HepG2 (cell line): Measurements from ENCODE around the gene SLC16A6. TPM values are rescaled to one million over a fixed set of nuclear protein-coding genes. Genes with fewer than 3 reads are reported as not detected.

Source experiments
- ATAC-seq: fragments of 200-7000 bp; cut with Tn5 transposase; 3 replicates; pipeline ENCODE4 v1.9.1; 2020; ENCODE audit warnings: mild to moderate bottlenecking, moderate library complexity
- BruUV-seq: library from RNA; stranded (reverse); fragments of 400-500 nt; replicated peaks from 2 replicates; lab custom pipeline; 2021; lab: Mats Ljungman, UMichigan
- CTCF ChIA-PET: fragments of 300-600 bp; formaldehyde crosslinking; extraction: SDS; loops from one replicate; lab custom pipeline; 2021; ENCODE audit warnings: low total read pairs, inconsistent platforms, low intra/inter-chr PET ratio; lab: Yijun Ruan, JAX
- POLR2A ChIA-PET: fragments of 350-600 bp; sonication (Branson Sonifier 250); formaldehyde crosslinking; loops from one replicate; lab custom pipeline; 2020; ENCODE audit warnings: antibody characterized with exemption, inconsistent platforms; lab: Yijun Ruan, JAX
- DNase-seq: peaks from one replicate; pipeline ENCODE4 v3.0.0-alpha.2; 2015; ENCODE audit warnings: low spot score
- FAIRE-seq: peaks from 3 replicates; lab custom pipeline; 2011; peaks lifted over from hg19 to GRCh38; lab: Jason Lieb, UNC
- H2AFZ ChIP-seq: one replicate; pipeline ENCODE4 v1.6.1; 2011; ENCODE audit warnings: low read length, inconsistent platforms
- H3K27ac ChIP-seq: fragments of 300-600 bp; 3 replicates; pipeline ENCODE4 v1.8.0; 2011; ENCODE audit warnings: mixed run types, mild to moderate bottlenecking, mixed read lengths, low read length, inconsistent platforms; ENCODE audit not compliant: insufficient read depth; ENCODE audit errors: extremely low read length
- H3K27me3 ChIP-seq, 2 experiments: fragments of 200-600 bp in 1 of 2; 2 replicates in 1 of 2; 3 replicates in 1 of 2; pipeline versions ENCODE4 v1.6.0 to v1.8.0; 2011; ENCODE audit warnings: low read length in 2 of 2, mild to moderate bottlenecking in 2 of 2, moderate library complexity in 2 of 2, inconsistent platforms in 1 of 2; ENCODE audit not compliant: insufficient read depth in 2 of 2, control insufficient read depth in 1 of 2
- H3K36me3 ChIP-seq, 2 experiments: fragments of 200-600 bp in 1 of 2; replicated peaks in 1 of 2; 2 replicates in 1 of 2; 3 replicates in 1 of 2; pipeline versions ENCODE4 v1.5.1 to v1.8.0; 2011; ENCODE audit warnings: low read length in 2 of 2, inconsistent platforms in 1 of 2; ENCODE audit not compliant: insufficient read depth in 2 of 2, control insufficient read depth in 1 of 2
- H3K4me1 ChIP-seq: 2 replicates; pipeline ENCODE4 v1.5.1; 2012; ENCODE audit warnings: low read length, inconsistent platforms; ENCODE audit not compliant: insufficient read depth
- H3K4me2 ChIP-seq: 2 replicates; pipeline ENCODE4 v1.6.0; 2011; ENCODE audit warnings: low read depth, low read length, inconsistent platforms
- H3K4me3 ChIP-seq, 3 experiments: fragments of 200-600 bp in 1 of 3; sonication (generic), shearing (Covaris generic) in 1 of 3; replicated peaks in 1 of 3; 2 replicates each; pipeline ENCODE4 v1.5.1; 2011 to 2016; ENCODE audit warnings: low read length in 3 of 3, inconsistent platforms in 2 of 3, low read depth in 2 of 3, mild to moderate bottlenecking in 2 of 3, control low read depth in 1 of 3, mixed read lengths in 1 of 3; ENCODE audit not compliant: insufficient read depth in 1 of 3
- H3K79me2 ChIP-seq: one replicate; pipeline ENCODE4 v1.6.1; 2011; ENCODE audit warnings: low read length, inconsistent platforms; ENCODE audit not compliant: insufficient read depth
- H3K9ac ChIP-seq: 2 replicates; pipeline ENCODE4 v1.6.0; 2011; ENCODE audit warnings: mild to moderate bottlenecking, low read depth, low read length, inconsistent platforms; ENCODE audit not compliant: insufficient read depth
- H3K9me3 ChIP-seq: 2 replicates; pipeline ENCODE4 v1.5.1; 2012; ENCODE audit warnings: mild to moderate bottlenecking, low read length
- H4K20me1 ChIP-seq: 2 replicates; pipeline ENCODE4 v1.6.0; 2011; ENCODE audit warnings: inconsistent platforms, mild to moderate bottlenecking, low read length, moderate library complexity; ENCODE audit not compliant: insufficient read depth
- FOXA1 ChIP-seq, 2 experiments: fragments of 450-650 bp in 1 of 2; sonication (generic) in 1 of 2; formaldehyde crosslinking in 1 of 2; IDR thresholded peaks; 2 replicates each; pipeline versions ENCODE4 v1.4.0 to v1.6.1; 2016 to 2020; ENCODE audit warnings: missing genetic modification reagents in 1 of 2
- SIX1 ChIP-seq: sonication (generic); formaldehyde crosslinking; IDR thresholded peaks from 2 replicates; pipeline ENCODE4 v1.4.0; 2020; ENCODE audit warnings: missing genetic modification reagents, borderline replicate concordance
- SNRNP70 ChIP-seq: fragments of 200-400 bp; formaldehyde crosslinking; IDR thresholded peaks from 2 replicates; pipeline ENCODE4 v1.6.1; 2017; ENCODE audit warnings: mild to moderate bottlenecking, low read depth, low read length, moderate library complexity
- ZC3H4 ChIP-seq: sonication (generic); formaldehyde crosslinking; IDR thresholded peaks from 2 replicates; pipeline ENCODE4 v1.4.0; 2020; ENCODE audit warnings: missing genetic modification reagents, borderline replicate concordance
- ZEB1 ChIP-seq: IDR thresholded peaks from 2 replicates; pipeline ENCODE4 v1.6.1; 2012; ENCODE audit warnings: mild to moderate bottlenecking, low read depth, inconsistent platforms; ENCODE audit not compliant: insufficient replicate concordance
- ZKSCAN5 ChIP-seq: sonication (generic); formaldehyde crosslinking; IDR thresholded peaks from 2 replicates; pipeline ENCODE4 v1.5.1; 2020; ENCODE audit warnings: mild to moderate bottlenecking, missing genetic modification reagents
- ZNF343 ChIP-seq: sonication (generic); formaldehyde crosslinking; IDR thresholded peaks from 2 replicates; pipeline ENCODE4 v1.4.0; 2020; ENCODE audit warnings: mild to moderate bottlenecking, missing genetic modification reagents
- ZNF556 ChIP-seq: sonication (generic); formaldehyde crosslinking; IDR thresholded peaks from 2 replicates; pipeline ENCODE4 v1.4.0; 2020; ENCODE audit warnings: mild to moderate bottlenecking, missing genetic modification reagents, borderline replicate concordance
- WGBS: methylation state at CpG from one replicate; pipeline ENCODE4 v1.1.6; 2017; ENCODE audit warnings: low lambda C conversion rate; 5-methylcytosine and 5-hydroxymethylcytosine counted together
- in situ Hi-C: cut with HindIII; loops from 2 replicates; pipeline ENCODE4 v1.10.0; 2017; ENCODE audit warnings: low pct_unique_long_range_greater_than_20kb; ENCODE audit not compliant: extremely low pct_ligation_motif_present
- intact Hi-C: fragments of 100-400 bp; cut with micrococcal nuclease; formaldehyde crosslinking; loops from one replicate; pipeline ENCODE4 v1.10.0; 2022; ENCODE audit not compliant: unreplicated experiment
- polyA plus RNA-seq, 8 experiments: library from polyadenylated mRNA; depleted of rRNA in 3 of 8; stranded (reverse) in 7 of 8; unstranded in 1 of 8; fragments of >200 nt; fragmentation: Illumina TruSeq in 4 of 8; extraction: Trizol in 4 of 8; gene quantifications; 2 replicates each; pipeline versions ENCODE4 v1.2.1 to v1.2.3, GENCODE V29; 2011 to 2016; ENCODE audit warnings: low read depth in 4 of 8, missing spikeins in 1 of 8, mixed read lengths in 1 of 8; ENCODE audit not compliant: insufficient read depth in 1 of 8
- total RNA-seq, 5 experiments: library from RNA; depleted of rRNA; stranded (reverse); fragments of >200 nt; fragmentation: Illumina TruSeq; extraction: Trizol; gene quantifications; 2 replicates each; pipeline ENCODE4 v1.2.3, GENCODE V29; 2016; ENCODE audit warnings: low read depth in 1 of 5
- TF ChIP-seq, protein P1 (sequence below): sonication (generic); formaldehyde crosslinking; conservative IDR thresholded peaks from 2 replicates; pipeline ENCODE4 v1.8.0; 2022; ENCODE audit warnings: low read depth, missing genetic modification reagents
- TF ChIP-seq, protein P2 (sequence below): sonication (generic); formaldehyde crosslinking; IDR thresholded peaks from 2 replicates; pipeline ENCODE4 v1.4.0; 2020; ENCODE audit warnings: missing genetic modification reagents, low read depth, mild to moderate bottlenecking, borderline replicate concordance
- TF ChIP-seq, protein P3 (sequence below): sonication (generic); formaldehyde crosslinking; IDR thresholded peaks from 2 replicates; pipeline ENCODE4 v1.4.0; 2020; ENCODE audit warnings: mild to moderate bottlenecking, missing genetic modification reagents

SLC16A6 gene
- total and polyA plus RNA-seq, 2 of the 13 experiments (the other 11 are each of a cell fraction or from before 2014, with no cell fraction given) = 1.1 to 44.7 TPM

DNA sequence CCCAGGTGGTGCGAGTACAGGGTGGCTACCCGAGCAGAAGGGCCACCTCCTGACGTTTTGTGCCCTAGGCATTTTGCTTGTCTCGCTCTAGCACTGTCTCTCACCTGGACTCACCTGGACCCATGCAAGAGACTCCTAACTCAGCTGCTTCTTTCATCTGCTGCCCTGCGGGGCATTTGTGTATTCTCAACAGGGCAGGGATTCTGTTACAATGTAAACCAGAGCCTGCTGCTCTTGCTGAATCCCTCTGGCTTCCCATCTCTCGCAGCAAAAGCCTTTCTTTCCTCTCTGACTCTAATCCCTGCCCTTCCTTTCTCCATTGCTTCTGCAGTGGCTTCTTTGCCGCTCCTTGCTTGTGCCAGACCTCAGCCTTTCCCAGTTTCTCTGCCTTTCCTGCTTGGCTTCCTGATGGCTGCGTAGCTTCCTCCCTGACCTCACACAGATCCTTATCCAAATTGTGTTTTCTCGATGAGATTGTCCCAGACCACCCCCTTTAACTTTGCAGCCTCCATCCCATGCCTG lies 10.6 kb upstream of the SLC16A6 start:
- intact Hi-C loops = no loop called here
- DNase-seq (no peak), FAIRE-seq (no peak), ATAC-seq (peak; percentile 77)
- Histone ChIP-seq H3K4me2 (no peak overlapping the region), H2AFZ (no peak overlapping the region), H3K9me3 (no peaks in the 10 kb centered on the region), H3K79me2 (no peaks in the 10 kb centered on the region), H4K20me1 (no peaks in the 10 kb centered on the region), H3K9ac (no peak overlapping the region; the same call in 1 of the 2 replicates), H3K36me3 (no peaks in the 10 kb centered on the region), H3K27me3 (no peaks in the 10 kb centered on the region), H3K4me3 (no peak overlapping the region), H3K4me1 (peaks cover 61% of the 10 kb centered on the region), H3K27ac (no peak overlapping the region)
- ChIA-PET POLR2A (interaction anchor here (2.1 kb wide), 1 partner anchor 11 kb away, joined by 4 read pairs; no protein-coding TSS in a partner anchor), CTCF (no interaction called here)
- in situ Hi-C loops = no loop called here
- BruUV-seq = no TSS peak
- WGBS = 66% methylated on average over 9 of the region's 9 CpGs
- TF ChIP-seq, protein P1, sequence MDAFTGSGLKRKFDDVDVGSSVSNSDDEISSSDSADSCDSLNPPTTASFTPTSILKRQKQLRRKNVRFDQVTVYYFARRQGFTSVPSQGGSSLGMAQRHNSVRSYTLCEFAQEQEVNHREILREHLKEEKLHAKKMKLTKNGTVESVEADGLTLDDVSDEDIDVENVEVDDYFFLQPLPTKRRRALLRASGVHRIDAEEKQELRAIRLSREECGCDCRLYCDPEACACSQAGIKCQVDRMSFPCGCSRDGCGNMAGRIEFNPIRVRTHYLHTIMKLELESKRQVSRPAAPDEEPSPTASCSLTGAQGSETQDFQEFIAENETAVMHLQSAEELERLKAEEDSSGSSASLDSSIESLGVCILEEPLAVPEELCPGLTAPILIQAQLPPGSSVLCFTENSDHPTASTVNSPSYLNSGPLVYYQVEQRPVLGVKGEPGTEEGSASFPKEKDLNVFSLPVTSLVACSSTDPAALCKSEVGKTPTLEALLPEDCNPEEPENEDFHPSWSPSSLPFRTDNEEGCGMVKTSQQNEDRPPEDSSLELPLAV (CRISPR knock-in tag) = no peak
- no peak for TF ChIP-seq ZC3H4 (CRISPR knock-in tag)
- TF ChIP-seq, protein P2, sequence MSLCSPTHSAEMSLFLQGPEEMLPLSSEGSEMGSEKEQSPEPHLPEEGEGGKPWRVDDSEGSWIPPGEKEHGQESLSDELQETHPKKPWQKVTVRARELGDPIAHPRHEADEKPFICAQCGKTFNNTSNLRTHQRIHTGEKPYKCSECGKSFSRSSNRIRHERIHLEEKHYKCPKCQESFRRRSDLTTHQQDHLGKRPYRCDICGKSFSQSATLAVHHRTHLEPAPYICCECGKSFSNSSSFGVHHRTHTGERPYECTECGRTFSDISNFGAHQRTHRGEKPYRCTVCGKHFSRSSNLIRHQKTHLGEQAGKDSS = 0 out of 2 replicates have a peak, but pooled peaks have one; percentile 38
- peak; percentile 45 for TF ChIP-seq ZEB1
- no peak for TF ChIP-seq ZKSCAN5
- TF ChIP-seq FOXA1 (IDR thresholded peaks at IDR 0.05) = no peak
- TF ChIP-seq FOXA1 (CRISPR knock-in tag; IDR thresholded peaks at IDR 0.05) = 0 out of 2 replicates have a peak, but pooled peaks have one; percentile 22
- TF ChIP-seq SIX1 (CRISPR knock-in tag) = peak; percentile 84; the same call in 1 of the 2 replicates
- 0 out of 2 replicates have a peak, but pooled peaks have one; percentile 46 for TF ChIP-seq ZNF343 (CRISPR knock-in tag)
- TF ChIP-seq ZNF556 = 0 out of 2 replicates have a peak, but pooled peaks have one; percentile 23
- no peak for TF ChIP-seq SNRNP70
- TF ChIP-seq, protein P3, sequence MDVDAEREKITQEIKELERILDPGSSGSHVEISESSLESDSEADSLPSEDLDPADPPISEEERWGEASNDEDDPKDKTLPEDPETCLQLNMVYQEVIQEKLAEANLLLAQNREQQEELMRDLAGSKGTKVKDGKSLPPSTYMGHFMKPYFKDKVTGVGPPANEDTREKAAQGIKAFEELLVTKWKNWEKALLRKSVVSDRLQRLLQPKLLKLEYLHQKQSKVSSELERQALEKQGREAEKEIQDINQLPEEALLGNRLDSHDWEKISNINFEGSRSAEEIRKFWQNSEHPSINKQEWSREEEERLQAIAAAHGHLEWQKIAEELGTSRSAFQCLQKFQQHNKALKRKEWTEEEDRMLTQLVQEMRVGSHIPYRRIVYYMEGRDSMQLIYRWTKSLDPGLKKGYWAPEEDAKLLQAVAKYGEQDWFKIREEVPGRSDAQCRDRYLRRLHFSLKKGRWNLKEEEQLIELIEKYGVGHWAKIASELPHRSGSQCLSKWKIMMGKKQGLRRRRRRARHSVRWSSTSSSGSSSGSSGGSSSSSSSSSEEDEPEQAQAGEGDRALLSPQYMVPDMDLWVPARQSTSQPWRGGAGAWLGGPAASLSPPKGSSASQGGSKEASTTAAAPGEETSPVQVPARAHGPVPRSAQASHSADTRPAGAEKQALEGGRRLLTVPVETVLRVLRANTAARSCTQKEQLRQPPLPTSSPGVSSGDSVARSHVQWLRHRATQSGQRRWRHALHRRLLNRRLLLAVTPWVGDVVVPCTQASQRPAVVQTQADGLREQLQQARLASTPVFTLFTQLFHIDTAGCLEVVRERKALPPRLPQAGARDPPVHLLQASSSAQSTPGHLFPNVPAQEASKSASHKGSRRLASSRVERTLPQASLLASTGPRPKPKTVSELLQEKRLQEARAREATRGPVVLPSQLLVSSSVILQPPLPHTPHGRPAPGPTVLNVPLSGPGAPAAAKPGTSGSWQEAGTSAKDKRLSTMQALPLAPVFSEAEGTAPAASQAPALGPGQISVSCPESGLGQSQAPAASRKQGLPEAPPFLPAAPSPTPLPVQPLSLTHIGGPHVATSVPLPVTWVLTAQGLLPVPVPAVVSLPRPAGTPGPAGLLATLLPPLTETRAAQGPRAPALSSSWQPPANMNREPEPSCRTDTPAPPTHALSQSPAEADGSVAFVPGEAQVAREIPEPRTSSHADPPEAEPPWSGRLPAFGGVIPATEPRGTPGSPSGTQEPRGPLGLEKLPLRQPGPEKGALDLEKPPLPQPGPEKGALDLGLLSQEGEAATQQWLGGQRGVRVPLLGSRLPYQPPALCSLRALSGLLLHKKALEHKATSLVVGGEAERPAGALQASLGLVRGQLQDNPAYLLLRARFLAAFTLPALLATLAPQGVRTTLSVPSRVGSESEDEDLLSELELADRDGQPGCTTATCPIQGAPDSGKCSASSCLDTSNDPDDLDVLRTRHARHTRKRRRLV (CRISPR knock-in tag) = 0 out of 2 replicates have a peak, but pooled peaks have one; percentile 36
